KOPT-K1 (cell line): Measurements from ENCODE around the gene CDH16.
"Not testable (repeated sequence)": the region's sequence is repeated elsewhere in the genome, so short reads cannot be mapped to it uniquely, and the experiment has no call there.

Experiments
- H3K27ac ChIP-seq: fragments of 200-600 bp; sonication (generic); 2 replicates; pipeline ENCODE4 v1.5.1; 2016; ENCODE audit warnings: antibody characterized with exemption, mild to moderate bottlenecking, low read depth, low read length; ENCODE audit not compliant: poor library complexity, severe bottlenecking
- H3K36me3 ChIP-seq: fragments of 200-600 bp; sonication (generic); 2 replicates; pipeline ENCODE4 v1.5.1; 2017; ENCODE audit warnings: antibody characterized with exemption, mild to moderate bottlenecking, low read length, moderate library complexity; ENCODE audit not compliant: insufficient read depth
- H3K9me3 ChIP-seq: fragments of 200-600 bp; sonication (generic); 2 replicates; pipeline ENCODE4 v1.5.1; 2017; ENCODE audit warnings: antibody characterized with exemption, low read length, mild to moderate bottlenecking; ENCODE audit not compliant: insufficient read depth, poor library complexity, severe bottlenecking

CDH16 gene

GRCh38 chr16:66937725-66938337, 19.1 kb upstream of the CDH16 start:
- peaks cover 51% of the 10 kb centered on the region for H3K36me3 ChIP-seq
- H3K27ac ChIP-seq, result no peak overlapping the region

GRCh38 chr16:66936889-66937554, 18.3 kb upstream of the CDH16 start:
- H3K36me3 ChIP-seq, result peaks cover 51% of the 10 kb centered on the region

More at GRCh38 chr16:66937725-66938337, 19.1 kb upstream of the CDH16 start:
- H3K9me3 ChIP-seq, result no peaks in the 10 kb centered on the region

GRCh38 chr16:66936462-66936861, 17.8 kb upstream of the CDH16 start:
- Histone ChIP-seq H3K27ac (no peak overlapping the region), H3K9me3 (no peaks in the 10 kb centered on the region), H3K36me3 (peaks cover 50% of the 10 kb centered on the region)

More at GRCh38 chr16:66936889-66937554, 18.3 kb upstream of the CDH16 start:
- no peaks in the 10 kb centered on the region for H3K9me3 ChIP-seq
- H3K27ac ChIP-seq, result no peak overlapping the region

- Histone ChIP-seq H3K36me3 (peaks cover 46% of the 10 kb centered on the region), H3K9me3 (no peaks in the 10 kb centered on the region), H3K27ac (peak within 1 kb of the TSS; percentile 89)
Observed at GRCh38 chr16:66935314-66936011, 16.8 kb upstream of the CDH16 start, which contains the start of gene CES2. CES2 (plus strand) TSS chr16:66935516; CDS start chr16:66935636, 120 bp downstream.

- H3K27ac ChIP-seq, result peak overlapping the region; percentile 89
- H3K9me3 ChIP-seq, result not testable (repeated sequence)
- H3K36me3 ChIP-seq, result peaks cover 44% of the 10 kb centered on the region
Observed at GRCh38 chr16:66934839-66935313, 16.2 kb upstream of the CDH16 start.

- H3K27ac ChIP-seq, result peak within 1 kb of the TSS; percentile 89
- H3K9me3 ChIP-seq, result no peaks in the 10 kb centered on the region
- H3K36me3 ChIP-seq, result peaks cover 42% of the 10 kb centered on the region
Observed at GRCh38 chr16:66934138-66934838, 15.6 kb upstream of the CDH16 start, which contains the start of gene CIAO2B. CIAO2B (minus strand) TSS chr16:66934402; CDS start chr16:66934364, 38 bp downstream.

- H3K27ac ChIP-seq, result peak overlapping the region; percentile 89
- no peaks in the 10 kb centered on the region for H3K9me3 ChIP-seq
- peaks cover 37% of the 10 kb centered on the region for H3K36me3 ChIP-seq
Observed at GRCh38 chr16:66933776-66934137, 15.1 kb upstream of the CDH16 start.

- no peaks in the 10 kb centered on the region for H3K9me3 ChIP-seq
- H3K36me3 ChIP-seq, result peaks cover 25% of the 10 kb centered on the region
- H3K27ac ChIP-seq, result no peak overlapping the region
Observed at GRCh38 chr16:66932076-66932475, 13.4 kb upstream of the CDH16 start.

- Histone ChIP-seq H3K27ac (no peak overlapping the region), H3K9me3 (no peaks in the 10 kb centered on the region)
Observed at GRCh38 chr16:66931665-66932064, 13.0 kb upstream of the CDH16 start.

GRCh38 chr16:66930189-66930588, 11.5 kb upstream of the CDH16 start:
- H3K27ac ChIP-seq, result no peak overlapping the region
- H3K36me3 ChIP-seq, result peaks cover 23% of the 10 kb centered on the region
- no peaks in the 10 kb centered on the region for H3K9me3 ChIP-seq

More at GRCh38 chr16:66931665-66932064, 13.0 kb upstream of the CDH16 start:
- peaks cover 23% of the 10 kb centered on the region for H3K36me3 ChIP-seq

GRCh38 chr16:66928702-66929388, 10.2 kb upstream of the CDH16 start:
- Histone ChIP-seq H3K36me3 (peaks cover 23% of the 10 kb centered on the region), H3K27ac (no peak overlapping the region), H3K9me3 (no peaks in the 10 kb centered on the region)

- no peaks in the 10 kb centered on the region for H3K9me3 ChIP-seq
- H3K27ac ChIP-seq, result no peak overlapping the region
- peaks cover 23% of the 10 kb centered on the region for H3K36me3 ChIP-seq
Observed at GRCh38 chr16:66927918-66928649, 9.4 kb upstream of the CDH16 start.

- Histone ChIP-seq H3K36me3 (peaks cover 14% of the 10 kb centered on the region), H3K27ac (no peak overlapping the region), H3K9me3 (no peaks in the 10 kb centered on the region)
Observed at GRCh38 chr16:66926961-66927436, 8.3 kb upstream of the CDH16 start.
